ENCODE measurements around the gene RHBDD3.

- TF ChIP-seq CTCF (IDR thresholded peaks at IDR 0.05) (peak in 1 of 6 experiments; percentile 8), POLR2A (IDR thresholded peaks at IDR 0.05) (peak in 1 of 2 donors; percentile 21)
Observed at GRCh38 chr22:29267462-29267857, 321 bp downstream of the RHBDD3 start.
